Mesodermal cell (in vitro differentiated cells): ENCODE data around the gene SERHL2.
"Not testable (repeated sequence)": the region's sequence is repeated elsewhere in the genome, so short reads cannot be mapped to it uniquely, and the experiment has no call there.

Experiments
- H3K27ac ChIP-seq: 2 replicates; pipeline ENCODE4 v1.7.0; 2013; ENCODE audit warnings: mild to moderate bottlenecking, low read depth, low read length, moderate library complexity; ENCODE audit not compliant: severe bottlenecking
- H3K36me3 ChIP-seq: 2 replicates; pipeline ENCODE4 v1.7.1; 2013; ENCODE audit warnings: mild to moderate bottlenecking, low read length, moderate library complexity; ENCODE audit not compliant: control insufficient read depth, insufficient read depth
- H3K4me1 ChIP-seq: one replicate; pipeline ENCODE4 v1.7.1; 2013; ENCODE audit warnings: mild to moderate bottlenecking, low read length; ENCODE audit not compliant: insufficient read depth, control insufficient read depth, poor library complexity, severe bottlenecking
- H3K4me3 ChIP-seq: 2 replicates; pipeline ENCODE4 v1.7.0; 2013; ENCODE audit warnings: low read length, control low read depth, mild to moderate bottlenecking; ENCODE audit not compliant: insufficient read depth, poor library complexity, severe bottlenecking; ENCODE audit errors: extremely low read depth
- H3K9me3 ChIP-seq: 2 replicates; pipeline ENCODE4 v1.7.1; 2013; ENCODE audit warnings: mild to moderate bottlenecking, low read length, moderate library complexity; ENCODE audit not compliant: control insufficient read depth
- WGBS, 2 experiments: methylation state at CpG; one replicate each; pipeline ENCODE4 v1.1.5; 2013; ENCODE audit warnings: missing lambda C conversion rate in 2 of 2; ENCODE audit not compliant: insufficient coverage in 2 of 2; 5-methylcytosine and 5-hydroxymethylcytosine counted together

The SERHL2 gene

DNA sequence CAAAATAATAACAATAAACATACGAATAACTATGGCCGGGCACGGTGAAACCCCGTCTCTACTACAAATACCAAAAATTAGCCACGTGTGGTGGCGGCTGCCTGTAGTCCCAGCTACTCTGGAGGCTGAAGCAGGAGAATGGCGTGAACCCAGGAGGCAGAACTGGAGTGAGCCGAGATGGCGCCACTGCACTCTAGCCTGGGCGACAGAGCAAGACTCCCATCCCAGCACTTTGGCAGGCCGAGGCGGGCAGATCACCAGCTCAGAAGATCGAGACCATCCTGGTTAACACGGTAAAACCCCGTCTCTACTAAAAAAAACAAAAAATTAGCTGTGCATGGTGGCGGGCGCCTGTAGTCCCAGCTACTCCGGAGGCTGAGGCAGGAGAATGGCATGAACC lies 17.1 kb upstream of the SERHL2 start:
- H3K36me3 ChIP-seq, H3K4me1 ChIP-seq, H3K9me3 ChIP-seq, H3K4me3 ChIP-seq, H3K27ac ChIP-seq: not testable (repeated sequence)
- WGBS, 2 experiments = 98% methylated on average over 13 to 14 of the region's 18 CpGs

DNA sequence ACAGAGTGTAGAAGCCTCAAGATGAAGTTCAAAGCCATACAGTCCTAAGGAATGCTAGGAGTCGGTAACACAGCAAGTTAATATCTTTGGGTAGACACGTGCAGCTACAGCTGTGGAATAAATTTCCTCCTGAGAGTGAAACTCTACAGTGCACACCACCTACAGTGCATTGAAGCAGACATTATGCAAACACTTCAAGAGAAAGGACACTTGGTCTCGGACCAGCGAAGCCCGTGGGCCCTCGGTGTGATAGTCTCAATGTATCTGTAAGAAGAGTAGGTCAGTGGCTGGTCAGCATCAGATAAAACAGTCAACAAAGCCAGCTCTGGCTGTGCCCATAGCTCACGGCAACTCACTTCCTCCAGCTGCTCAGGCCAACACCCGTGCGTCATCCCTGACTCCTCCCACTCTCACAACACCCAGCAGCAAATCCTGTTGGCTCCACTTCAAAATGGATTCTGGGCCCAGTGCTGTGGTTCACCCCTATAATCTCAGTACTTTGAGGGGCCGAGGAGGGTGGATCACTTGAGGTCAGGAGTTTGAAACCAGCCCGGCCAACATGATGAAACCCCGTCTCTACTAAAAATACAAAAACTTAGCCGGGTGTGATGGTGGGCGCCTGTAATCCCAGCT lies 16.4 kb upstream of the SERHL2 start:
- not testable (repeated sequence) for H3K4me1 ChIP-seq, H3K27ac ChIP-seq, H3K9me3 ChIP-seq, H3K36me3 ChIP-seq, H3K4me3 ChIP-seq
- 90 to 97% methylated on average over 6 of the region's 14 CpGs for WGBS, 2 experiments

DNA sequence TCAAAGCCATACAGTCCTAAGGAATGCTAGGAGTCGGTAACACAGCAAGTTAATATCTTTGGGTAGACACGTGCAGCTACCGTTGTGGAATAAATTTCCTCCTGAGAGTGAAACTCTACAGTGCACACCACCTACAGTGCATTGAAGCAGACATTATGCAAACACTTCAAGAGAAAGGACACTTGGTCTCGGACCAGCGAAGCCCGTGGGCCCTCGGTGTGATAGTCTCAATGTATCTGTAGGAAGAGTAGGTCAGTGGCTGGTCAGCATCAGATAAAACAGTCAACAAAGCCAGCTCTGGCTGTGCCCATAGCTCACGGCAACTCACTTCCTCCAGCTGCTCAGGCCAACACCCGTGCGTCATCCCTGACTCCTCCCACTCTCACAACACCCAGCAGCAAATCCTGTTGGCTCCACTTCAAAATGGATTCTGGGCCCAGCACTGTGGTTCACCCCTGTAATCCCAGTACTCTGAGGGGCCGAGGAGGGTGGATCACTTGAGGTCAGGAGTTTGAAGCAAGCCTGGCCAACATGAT lies 14.5 kb upstream of the SERHL2 start:
- H3K4me1 ChIP-seq, H3K36me3 ChIP-seq, H3K27ac ChIP-seq, H3K4me3 ChIP-seq, H3K9me3 ChIP-seq: not testable (repeated sequence)
- 100% methylated on average over 1 of the region's 11 CpGs; no CpG with 5 or more reads in 1 of the 2 experiments for WGBS, 2 experiments

DNA sequence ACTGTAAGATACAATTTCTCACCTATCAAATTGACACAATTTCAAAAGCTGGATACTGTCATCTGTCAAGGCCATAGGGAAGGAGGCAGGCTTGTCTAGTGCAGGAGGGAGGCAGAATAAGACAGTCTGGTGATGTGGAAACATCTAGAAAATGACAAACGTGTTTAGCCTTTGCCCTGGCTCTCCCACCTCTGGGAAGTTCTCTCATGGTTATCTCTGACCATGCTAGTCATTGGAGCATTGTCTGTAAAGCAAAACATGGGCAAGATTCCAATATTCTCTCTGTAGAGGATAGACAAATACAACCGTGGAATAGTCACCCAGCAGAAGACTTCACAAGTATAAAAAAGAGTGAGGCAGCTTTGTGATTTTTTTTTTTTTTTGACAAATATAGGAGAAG lies 9.1 kb upstream of the SERHL2 start:
- Histone ChIP-seq H3K36me3 (no peaks in the 10 kb centered on the region), H3K4me1 (peaks cover 2% of the 10 kb centered on the region), H3K9me3 (no peaks in the 10 kb centered on the region), H3K27ac (no peak overlapping the region), H3K4me3 (no peak overlapping the region)
- 83 to 85% methylated on average over 1 to 2 of the region's 2 CpGs for WGBS, 2 experiments

DNA sequence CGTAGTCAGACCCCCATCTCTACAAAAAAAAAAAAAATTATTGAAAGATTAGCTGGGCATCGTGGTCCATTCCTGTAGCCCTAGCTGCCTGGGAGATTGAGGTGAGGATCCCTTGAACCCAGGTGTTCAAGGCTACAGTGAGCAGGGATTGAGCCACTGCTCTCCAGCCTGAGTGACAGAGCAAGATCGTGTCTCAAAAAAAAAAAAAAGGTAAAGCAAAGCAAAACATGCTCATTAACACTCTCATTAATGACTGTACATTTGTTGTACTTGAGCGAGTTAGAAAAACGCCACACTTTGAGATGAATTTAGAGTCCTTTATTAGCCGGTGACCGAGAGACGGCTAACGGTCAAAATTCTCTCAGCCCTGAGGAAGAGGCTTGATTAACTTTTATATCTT lies 6.2 kb upstream of the SERHL2 start:
- H3K9me3 ChIP-seq = no peaks in the 10 kb centered on the region
- H3K36me3 ChIP-seq = no peaks in the 10 kb centered on the region
- no peak overlapping the region for H3K4me3 ChIP-seq
- H3K27ac ChIP-seq = no peak overlapping the region
- WGBS, 2 experiments = 83 to 92% methylated on average over 7 of the region's 9 CpGs
- H3K4me1 ChIP-seq = peaks cover 2% of the 10 kb centered on the region

DNA sequence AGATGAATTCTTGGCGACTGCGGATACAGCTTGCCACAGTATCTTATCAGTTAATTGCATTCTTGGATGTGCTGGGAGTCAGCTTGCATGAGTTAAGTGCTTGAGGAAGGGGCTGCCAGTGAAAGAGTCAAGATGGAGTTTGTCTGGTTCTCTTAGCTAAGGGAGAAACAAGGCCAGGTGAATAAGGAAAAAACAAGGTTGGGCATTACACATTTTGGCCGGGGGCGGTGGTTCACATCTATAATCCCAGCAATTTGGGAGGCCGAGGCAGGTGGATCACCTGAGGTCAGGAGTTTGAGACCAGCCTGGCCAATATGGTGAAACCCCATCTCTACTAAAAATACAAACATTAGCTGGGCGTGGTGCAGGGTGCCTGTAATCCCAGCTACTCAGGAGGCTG lies 5.6 kb upstream of the SERHL2 start:
- 72 to 83% methylated on average over 4 to 6 of the region's 6 CpGs for WGBS, 2 experiments
- H3K36me3 ChIP-seq, H3K4me1 ChIP-seq, H3K9me3 ChIP-seq, H3K4me3 ChIP-seq, H3K27ac ChIP-seq: not testable (repeated sequence)

DNA sequence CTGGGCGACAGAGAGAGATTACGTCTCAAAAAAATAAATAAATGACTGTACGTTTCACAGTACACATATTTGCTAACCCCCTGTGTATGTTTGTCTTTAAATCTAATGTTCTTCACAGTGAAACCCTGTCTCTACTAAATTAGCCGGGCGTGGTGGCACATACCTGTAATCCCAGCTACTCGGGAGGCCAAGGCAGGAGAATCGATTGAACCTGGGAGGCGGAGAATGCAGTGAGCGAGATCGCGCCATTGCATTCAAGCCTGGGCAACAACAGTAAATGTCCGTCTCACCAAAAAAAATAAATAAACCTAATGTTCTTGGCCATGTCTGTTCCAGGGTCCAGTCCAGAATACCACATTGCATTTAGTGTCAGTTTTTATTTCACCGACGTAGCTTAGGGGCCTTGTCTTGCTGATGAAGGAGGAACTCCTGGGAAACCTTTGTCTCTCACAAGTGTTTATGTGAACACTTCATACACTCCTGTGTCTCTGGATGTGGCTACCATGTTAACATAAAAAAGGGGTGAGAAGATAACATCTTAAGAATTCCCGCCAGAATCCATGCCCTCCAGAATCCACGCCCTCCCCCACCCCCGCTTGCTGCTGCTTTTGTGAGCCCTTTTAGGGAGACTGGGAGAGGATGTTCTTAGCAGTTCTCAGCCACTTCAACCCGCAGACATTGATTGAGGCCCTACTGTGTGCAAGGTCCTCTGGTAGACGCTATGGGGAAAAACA lies 5.0 kb upstream of the SERHL2 start:
- Histone ChIP-seq H3K27ac (no peak overlapping the region), H3K9me3 (no peaks in the 10 kb centered on the region), H3K4me1 (peaks cover 2% of the 10 kb centered on the region), H3K36me3 (no peaks in the 10 kb centered on the region), H3K4me3 (no peak overlapping the region)
- 86 to 88% methylated on average over 15 of the region's 19 CpGs for WGBS, 2 experiments

DNA sequence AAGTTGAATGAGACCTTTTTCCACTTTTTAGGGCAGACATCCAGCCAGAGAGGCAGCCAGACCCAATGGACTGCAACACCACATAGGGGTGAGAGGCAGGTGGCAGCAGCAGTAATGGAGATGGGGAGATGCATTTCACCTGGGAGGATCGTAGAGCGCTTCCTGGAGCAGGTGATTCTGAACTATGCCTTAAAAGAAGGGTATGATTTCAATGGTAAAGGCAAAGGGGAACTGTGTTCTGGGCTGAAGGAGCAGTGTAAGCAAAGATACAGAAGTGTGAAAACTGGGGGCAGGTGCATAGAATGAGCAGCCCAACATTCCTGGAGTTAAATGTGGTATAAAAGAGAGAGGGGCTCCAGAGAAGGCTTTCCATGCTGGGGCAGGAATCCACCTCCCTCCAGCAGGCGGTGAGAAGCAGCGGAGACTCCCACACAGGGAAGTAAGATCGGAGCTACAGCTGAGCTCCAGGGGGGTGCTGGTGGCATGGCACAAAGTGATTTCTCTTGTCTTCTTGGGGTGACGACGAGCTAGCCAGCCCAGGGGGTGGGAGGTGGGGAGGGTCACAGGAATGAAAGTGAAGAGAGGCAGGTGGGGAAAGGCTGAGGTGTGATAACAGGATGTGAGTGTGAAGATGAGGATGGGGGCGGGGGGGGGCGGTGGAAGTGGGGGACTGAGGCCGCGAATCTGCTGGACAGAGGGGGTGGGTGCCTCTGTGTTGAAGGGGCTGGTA lies 4.3 kb upstream of the SERHL2 start:
- H3K27ac ChIP-seq = no peak overlapping the region
- 77 to 97% methylated on average over 5 to 6 of the region's 11 CpGs for WGBS, 2 experiments

DNA sequence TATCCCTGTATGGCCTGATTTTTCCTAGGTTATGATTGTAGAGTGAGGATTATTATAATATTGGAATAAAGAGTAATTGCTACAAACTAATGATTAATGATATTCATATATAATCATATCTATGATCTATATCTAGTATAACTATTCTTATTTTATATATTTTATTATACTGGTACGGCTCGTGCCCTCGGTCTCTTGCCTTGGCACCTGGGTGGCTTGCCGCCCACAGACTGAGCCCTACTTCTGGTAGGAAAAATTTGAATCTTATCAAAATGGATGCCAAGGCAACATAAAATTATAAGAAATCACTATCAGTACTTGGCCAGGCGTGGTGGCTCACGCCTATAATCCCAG lies 1.5 kb upstream of the SERHL2 start:
- WGBS, 2 experiments = 100% methylated on average over 1 to 2 of the region's 6 CpGs
- H3K36me3 ChIP-seq = not testable (repeated sequence)

More for the DNA sequence above, 4.3 kb upstream of the SERHL2 start:
- Histone ChIP-seq H3K9me3 (no peaks in the 10 kb centered on the region), H3K4me3 (no peak overlapping the region), H3K4me1 (peaks cover 2% of the 10 kb centered on the region), H3K36me3 (no peaks in the 10 kb centered on the region)

DNA sequence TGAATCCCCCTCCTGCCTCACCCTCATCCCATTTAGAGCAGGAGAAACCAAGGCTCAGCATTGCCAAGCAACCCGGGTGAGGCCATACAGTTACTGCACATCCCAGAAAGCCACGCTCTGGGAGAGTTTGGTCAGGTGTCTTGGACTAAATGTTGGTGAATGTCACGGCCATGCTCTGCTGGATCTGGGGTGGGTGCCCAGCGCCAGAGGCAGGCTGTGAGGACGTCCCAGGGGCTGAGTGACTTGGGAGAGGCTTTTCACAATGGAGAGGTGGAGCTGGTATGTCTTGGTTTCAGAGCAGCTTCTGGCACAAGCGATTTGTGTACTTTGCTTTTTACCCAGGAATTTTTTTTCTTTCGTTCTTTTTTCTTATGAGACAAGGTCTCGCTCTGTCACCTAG lies 6.6 kb downstream of the SERHL2 start:
- 88 to 97% methylated on average over 7 to 8 of the region's 8 CpGs for WGBS, 2 experiments

More for the DNA sequence above, 1.5 kb upstream of the SERHL2 start:
- not testable (repeated sequence) for H3K27ac ChIP-seq, H3K4me3 ChIP-seq, H3K4me1 ChIP-seq, H3K9me3 ChIP-seq

More for the DNA sequence above, 6.6 kb downstream of the SERHL2 start:
- Histone ChIP-seq H3K27ac (no peak overlapping the region), H3K9me3 (no peaks in the 10 kb centered on the region), H3K36me3 (no peaks in the 10 kb centered on the region), H3K4me1 (peaks cover 9% of the 10 kb centered on the region), H3K4me3 (no peak overlapping the region)
